WI38 (cell line): ENCODE measurements around the gene FOXP4.

Experiments used
- H3K4me3 ChIP-seq: 2 replicates; pipeline ENCODE4 v1.5.1; 2011; ENCODE audit warnings: low read depth, mild to moderate bottlenecking, control low read depth, low read length
- CTCF ChIP-seq: IDR thresholded peaks from 2 replicates; pipeline ENCODE4 v1.5.1; 2012; ENCODE audit warnings: low read depth, mild to moderate bottlenecking, control low read depth, low read length

Gene FOXP4

GRCh38 chr6:41512146-41512701 lies 34.0 kb upstream of the FOXP4 start:
- no peak overlapping the region for H3K4me3 ChIP-seq
- no peak for TF ChIP-seq CTCF

- H3K4me3 ChIP-seq = no peak overlapping the region
- no peak for TF ChIP-seq CTCF
Observed at GRCh38 chr6:41515995-41516394, 30.2 kb upstream of the FOXP4 start.

- TF ChIP-seq CTCF = no peak
- no peak overlapping the region for H3K4me3 ChIP-seq
Observed at GRCh38 chr6:41518118-41518517, 28.1 kb upstream of the FOXP4 start.

- no peak overlapping the region for H3K4me3 ChIP-seq
- TF ChIP-seq CTCF = no peak
Observed at GRCh38 chr6:41519305-41519744, 26.9 kb upstream of the FOXP4 start.

GRCh38 chr6:41519745-41520699 lies 26.2 kb upstream of the FOXP4 start:
- H3K4me3 ChIP-seq = no peak overlapping the region
- no peak for TF ChIP-seq CTCF

GRCh38 chr6:41522780-41523548 lies 23.2 kb upstream of the FOXP4 start:
- no peak overlapping the region for H3K4me3 ChIP-seq
- TF ChIP-seq CTCF = no peak
